Smooth muscle cell (in vitro differentiated cells): ENCODE results near the gene SERTM2. TPM values are rescaled to one million over a fixed set of nuclear protein-coding genes. Genes with fewer than 3 reads are reported as not detected.

ENCODE experiments used
- DNase-seq: peaks from one replicate; lab custom pipeline; 2025; ENCODE audit not compliant: unreplicated experiment; lab: John Stamatoyannopoulos, UW
- H2AFZ ChIP-seq: fragments of 200-600 bp; sonication (generic); 2 replicates; pipeline ENCODE4 v1.6.0; 2016; ENCODE audit warnings: antibody characterized with exemption, low read depth, mild to moderate bottlenecking
- H3F3A ChIP-seq: fragments of 200-600 bp; sonication (generic); 2 replicates; pipeline ENCODE4 v1.6.0; 2017; ENCODE audit warnings: antibody characterized with exemption, low read depth
- H3K27ac ChIP-seq: fragments of 200-600 bp; sonication (generic); 2 replicates; pipeline ENCODE4 v1.5.1; 2016; ENCODE audit warnings: low read depth, mild to moderate bottlenecking
- H3K27me3 ChIP-seq: fragments of 200-600 bp; sonication (generic); 2 replicates; pipeline ENCODE4 v1.6.1; 2016; ENCODE audit warnings: low read depth, mild to moderate bottlenecking
- H3K36me3 ChIP-seq: fragments of 200-600 bp; sonication (generic); 2 replicates; pipeline ENCODE4 v1.5.1; 2016; ENCODE audit warnings: low read depth
- H3K4me1 ChIP-seq: fragments of 200-600 bp; sonication (generic); 2 replicates; pipeline ENCODE4 v1.5.1; 2016; ENCODE audit warnings: low read depth
- H3K4me2 ChIP-seq: fragments of 200-600 bp; sonication (generic); 2 replicates; pipeline ENCODE4 v1.6.0; 2016; ENCODE audit warnings: mild to moderate bottlenecking
- H3K4me3 ChIP-seq: fragments of 200-600 bp; sonication (generic); 2 replicates; pipeline ENCODE4 v1.5.1; 2016; ENCODE audit warnings: mild to moderate bottlenecking
- H3K79me2 ChIP-seq: fragments of 200-600 bp; sonication (generic); 2 replicates; pipeline ENCODE4 v1.6.0; 2016; ENCODE audit warnings: low read depth, mild to moderate bottlenecking
- H3K9ac ChIP-seq: fragments of 200-600 bp; sonication (generic); 2 replicates; pipeline ENCODE4 v1.6.0; 2016; ENCODE audit warnings: low read depth
- H3K9me3 ChIP-seq: fragments of 200-600 bp; sonication (generic); replicated peaks from 2 replicates; pipeline ENCODE4 v1.5.1; 2016; ENCODE audit warnings: low read depth
- H4K20me1 ChIP-seq: fragments of 200-600 bp; sonication (generic); 2 replicates; pipeline ENCODE4 v1.6.0; 2016; ENCODE audit warnings: low read depth
- WGBS: methylation state at CpG from one replicate; pipeline ENCODE4 v1.1.7; 2016; ENCODE audit warnings: low lambda C conversion rate; 5-methylcytosine and 5-hydroxymethylcytosine counted together
- polyA plus RNA-seq: library from polyadenylated mRNA; unstranded; fragments of >200 nt; fragmentation: Nextera tagmentation; extraction: Ambion mirVana; gene quantifications from 2 replicates; pipeline ENCODE4 v1.2.1, GENCODE V29; 2016
- total RNA-seq: library from RNA; depleted of rRNA; stranded (reverse); fragments of >200 nt; gene quantifications from 2 replicates; pipeline ENCODE4 v1.2.3, GENCODE V29; 2014
- TF ChIP-seq, protein P1 (sequence below): fragments of 200-600 bp; sonication (generic); IDR thresholded peaks from 2 replicates; pipeline ENCODE4 v1.5.1; 2017; ENCODE audit warnings: borderline replicate concordance, mild to moderate bottlenecking, antibody characterized with exemption; ENCODE audit not compliant: insufficient read depth, poor library complexity, severe bottlenecking

The SERTM2 gene
- total and polyA plus RNA-seq, 2 experiments from 2014 or later = 0.31 to 0.55 TPM

DNA sequence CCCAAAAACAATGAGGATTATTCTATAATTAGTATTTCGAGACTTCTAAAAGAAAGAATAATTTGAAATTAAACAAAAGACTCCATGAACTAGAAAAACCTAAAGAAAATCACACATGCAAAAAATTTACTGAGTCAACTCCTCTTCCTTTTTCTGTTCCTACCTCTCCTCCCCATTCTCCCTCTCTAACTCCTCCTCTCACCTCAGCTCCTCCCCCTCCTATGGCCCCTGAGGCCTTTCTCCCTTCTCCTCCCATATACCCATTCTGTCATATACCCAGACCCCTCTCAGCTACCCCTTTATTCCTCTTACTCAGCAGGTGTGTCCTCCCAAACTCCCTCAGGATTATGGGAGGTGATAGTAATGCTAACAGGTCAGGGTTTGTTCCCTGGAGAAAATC lies 57.4 kb downstream of the SERTM2 start:
- H3K4me1 ChIP-seq = no peaks in the 10 kb centered on the region
- no peak overlapping the region for H3K27ac ChIP-seq
- H2AFZ ChIP-seq = no peak overlapping the region
- 65% methylated on average over 1 of the region's 1 CpG for WGBS
- H3K4me2 ChIP-seq = no peak overlapping the region
- H4K20me1 ChIP-seq = no peaks in the 10 kb centered on the region
- H3F3A ChIP-seq = no peaks in the 10 kb centered on the region
- no peak for DNase-seq
- no peaks in the 10 kb centered on the region for H3K79me2 ChIP-seq
- H3K9ac ChIP-seq = no peak overlapping the region
- H3K36me3 ChIP-seq = no peaks in the 10 kb centered on the region
- TF ChIP-seq, protein P1, sequence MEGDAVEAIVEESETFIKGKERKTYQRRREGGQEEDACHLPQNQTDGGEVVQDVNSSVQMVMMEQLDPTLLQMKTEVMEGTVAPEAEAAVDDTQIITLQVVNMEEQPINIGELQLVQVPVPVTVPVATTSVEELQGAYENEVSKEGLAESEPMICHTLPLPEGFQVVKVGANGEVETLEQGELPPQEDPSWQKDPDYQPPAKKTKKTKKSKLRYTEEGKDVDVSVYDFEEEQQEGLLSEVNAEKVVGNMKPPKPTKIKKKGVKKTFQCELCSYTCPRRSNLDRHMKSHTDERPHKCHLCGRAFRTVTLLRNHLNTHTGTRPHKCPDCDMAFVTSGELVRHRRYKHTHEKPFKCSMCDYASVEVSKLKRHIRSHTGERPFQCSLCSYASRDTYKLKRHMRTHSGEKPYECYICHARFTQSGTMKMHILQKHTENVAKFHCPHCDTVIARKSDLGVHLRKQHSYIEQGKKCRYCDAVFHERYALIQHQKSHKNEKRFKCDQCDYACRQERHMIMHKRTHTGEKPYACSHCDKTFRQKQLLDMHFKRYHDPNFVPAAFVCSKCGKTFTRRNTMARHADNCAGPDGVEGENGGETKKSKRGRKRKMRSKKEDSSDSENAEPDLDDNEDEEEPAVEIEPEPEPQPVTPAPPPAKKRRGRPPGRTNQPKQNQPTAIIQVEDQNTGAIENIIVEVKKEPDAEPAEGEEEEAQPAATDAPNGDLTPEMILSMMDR = no peak
- H3K27me3 ChIP-seq = no peaks in the 10 kb centered on the region
- H3K4me3 ChIP-seq = no peak overlapping the region
- H3K9me3 ChIP-seq = no peaks in the 10 kb centered on the region

Other genes with a start within 250 kb of the SERTM2 start
- gene CAPN6, start 241.2 kb upstream of the SERTM2 start, total RNA-seq = 8.9 and 12.6 TPM in 2 replicates
- gene CAPN6, start 241.2 kb upstream of the SERTM2 start, polyA plus RNA-seq = 2.2 and 9.2 TPM in 2 replicates
- gene DCX, start 99.5 kb upstream of the SERTM2 start, total RNA-seq = 0.09 and 0.18 TPM in 2 replicates
- not detected in 2 replicates for gene DCX, start 99.5 kb upstream of the SERTM2 start, polyA plus RNA-seq
- 77.6 and 141 TPM in 2 replicates for gene ALG13, start 169.5 kb downstream of the SERTM2 start, total RNA-seq
- gene ALG13, start 169.5 kb downstream of the SERTM2 start, polyA plus RNA-seq = 47.2 and 60.4 TPM in 2 replicates